T-cell (primary cell): ENCODE results near the gene MSRB2. TPM values are rescaled to one million over a fixed set of nuclear protein-coding genes. Genes with fewer than 3 reads are reported as not detected.

Experiments used
- total RNA-seq, 35 experiments: library from RNA in 6 of 35; stranded (reverse) in 6 of 35; fragments of 120-200 nt in 1 of 35; gene quantifications; one replicate each; pipeline versions ENCODE4 v1.2.1 to v1.2.4 and lab custom pipeline; 2013 to 2026

Gene MSRB2
- total RNA-seq, 5 donors from 2014 or later (not counting 1 experiment from before 2014, with no cell fraction given) = 3.3 to 4.6 (median 3.7) TPM

Other genes with a start within 250 kb of the MSRB2 start
- gene ARMC3, start 167.5 kb upstream of the MSRB2 start, total RNA-seq = not detected
- not detected for gene PTF1A, start 96.7 kb downstream of the MSRB2 start, total RNA-seq
- gene C10orf67, start 249.2 kb downstream of the MSRB2 start, total RNA-seq = under 1 TPM in 1 of 5 donors, not detected in 4; 0.13 TPM